ENCODE results near the gene HOXD1.

Gene HOXD1

DNA sequence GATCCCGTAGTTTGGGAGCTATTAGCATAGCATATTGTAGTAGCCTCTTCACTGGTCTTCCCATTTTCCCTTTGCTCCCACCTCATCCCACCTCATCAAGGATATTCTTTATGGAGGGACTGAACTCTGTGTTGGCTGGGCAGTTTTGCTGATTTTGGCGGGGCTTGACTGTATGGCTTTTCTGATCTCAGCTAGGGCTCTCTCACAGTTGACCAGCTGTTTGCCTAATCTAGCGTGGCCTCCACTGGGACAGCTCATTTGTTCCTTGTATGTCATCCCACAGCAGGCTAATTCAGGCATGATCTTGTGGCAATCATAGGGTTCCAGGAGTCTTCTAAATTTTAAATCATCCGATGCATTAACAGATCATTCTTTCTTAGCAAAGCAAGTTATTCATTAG, 50.6 kb downstream of the HOXD1 start:
- Histone ChIP-seq H3K36me3 (ENCODE audit: control insufficient read depth, insufficient read depth, low read length) (no peaks in the 10 kb centered on the region), H3K4me3 (ENCODE audit: low read depth, low read length) (no peak overlapping the region), H3K4me1 (no peaks in the 10 kb centered on the region), H3K27me3 (ENCODE audit: control insufficient read depth, insufficient read depth, low read length) (no peaks in the 10 kb centered on the region), H2AFZ (no peak overlapping the region), H3K9ac (no peak overlapping the region), H3K4me2 (ENCODE audit: low read length) (no peak overlapping the region), H3K27ac (no peak overlapping the region), H3K9me3 (ENCODE audit: control insufficient read depth, low read length) (no peaks in the 10 kb centered on the region), H3K79me2 (no peaks in the 10 kb centered on the region)
- TF ChIP-seq, protein P1, sequence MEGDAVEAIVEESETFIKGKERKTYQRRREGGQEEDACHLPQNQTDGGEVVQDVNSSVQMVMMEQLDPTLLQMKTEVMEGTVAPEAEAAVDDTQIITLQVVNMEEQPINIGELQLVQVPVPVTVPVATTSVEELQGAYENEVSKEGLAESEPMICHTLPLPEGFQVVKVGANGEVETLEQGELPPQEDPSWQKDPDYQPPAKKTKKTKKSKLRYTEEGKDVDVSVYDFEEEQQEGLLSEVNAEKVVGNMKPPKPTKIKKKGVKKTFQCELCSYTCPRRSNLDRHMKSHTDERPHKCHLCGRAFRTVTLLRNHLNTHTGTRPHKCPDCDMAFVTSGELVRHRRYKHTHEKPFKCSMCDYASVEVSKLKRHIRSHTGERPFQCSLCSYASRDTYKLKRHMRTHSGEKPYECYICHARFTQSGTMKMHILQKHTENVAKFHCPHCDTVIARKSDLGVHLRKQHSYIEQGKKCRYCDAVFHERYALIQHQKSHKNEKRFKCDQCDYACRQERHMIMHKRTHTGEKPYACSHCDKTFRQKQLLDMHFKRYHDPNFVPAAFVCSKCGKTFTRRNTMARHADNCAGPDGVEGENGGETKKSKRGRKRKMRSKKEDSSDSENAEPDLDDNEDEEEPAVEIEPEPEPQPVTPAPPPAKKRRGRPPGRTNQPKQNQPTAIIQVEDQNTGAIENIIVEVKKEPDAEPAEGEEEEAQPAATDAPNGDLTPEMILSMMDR (IDR thresholded peaks at IDR 0.05), result no peak

- Histone ChIP-seq H3K27ac (no peak overlapping the region), H2AFZ (no peak overlapping the region), H3K36me3 (ENCODE audit: control insufficient read depth, insufficient read depth, low read length) (no peaks in the 10 kb centered on the region), H3K9ac (no peak overlapping the region), H3K27me3 (ENCODE audit: control insufficient read depth, insufficient read depth, low read length) (no peaks in the 10 kb centered on the region), H3K4me3 (ENCODE audit: low read depth, low read length) (no peak overlapping the region), H3K4me1 (no peaks in the 10 kb centered on the region), H3K79me2 (no peaks in the 10 kb centered on the region), H3K9me3 (ENCODE audit: control insufficient read depth, low read length) (no peaks in the 10 kb centered on the region), H3K4me2 (ENCODE audit: low read length) (no peak overlapping the region)
- TF ChIP-seq, protein P1 (IDR thresholded peaks at IDR 0.05), result no peak
Measured at GRCh38 chr2:176240301-176240700, 51.8 kb downstream of the HOXD1 start.
